Measurements from ENCODE around the gene CCDC71L. TPM values are rescaled to one million over a fixed set of nuclear protein-coding genes. Genes with fewer than 3 reads are reported as not detected.
A peak's percentile ranks its signal among the peaks of the same experiment; 100 is the strongest.

CCDC71L gene
- total and polyA plus RNA-seq, 2 of the 4 experiments (the other 2 are of a cell fraction), result 19.7 to 20.6 TPM

GRCh38 chr7:106668861-106669524, 8.0 kb upstream of the CCDC71L start:
- Histone ChIP-seq H3K9me1 (ENCODE audit: insufficient read depth, low read length) (no peaks in the 10 kb centered on the region), H4K91ac (ENCODE audit: insufficient read depth, low read depth, low read length) (no peak overlapping the region), H3K18ac (ENCODE audit: low read depth, low read length) (no peak overlapping the region), H2AK9ac (replicated peaks; ENCODE audit: low read depth, low read length, poor library complexity) (peak overlapping the region; percentile 25), H4K5ac (ENCODE audit: low read depth, low read length) (no peak overlapping the region), H3K23ac (ENCODE audit: low read depth, low read length) (no peak overlapping the region), H3K4me3 (ENCODE audit: insufficient read depth, low read depth, low read length) (no peak overlapping the region), H3K4ac (ENCODE audit: low read depth, low read length) (no peak overlapping the region), H4K8ac (ENCODE audit: low read depth in 2 of 2, low read length in 2 of 2) (no peak overlapping the region), H2AFZ (replicated peaks; ENCODE audit: low read length, poor library complexity) (no peak overlapping the region), H3K79me1 (ENCODE audit: low read depth in 1 of 2, low read length in 2 of 2) (peaks cover 0 to 3% of the 10 kb centered on the region in 2 experiments; a peak in 1 of 4 replicates), H3K4me2 (ENCODE audit: low read depth, low read length) (no peak overlapping the region), H3K27ac (ENCODE audit: insufficient read depth, low read length) (no peak overlapping the region), H2BK20ac (ENCODE audit: low read depth, low read length) (no peak overlapping the region), H4K20me1 (ENCODE audit: insufficient read depth, low read length) (no peaks in the 10 kb centered on the region), H2AK5ac (ENCODE audit: low read depth, low read length) (0 out of 2 replicates have a peak overlapping the region, but pooled peaks have one; percentile 16), H3K4me1 (ENCODE audit: control insufficient read depth, insufficient read depth, low read length) (no peaks in the 10 kb centered on the region), H3K36me3 (ENCODE audit: control insufficient read depth, insufficient read depth, low read length) (no peaks in the 10 kb centered on the region), H2BK5ac (ENCODE audit: low read depth, low read length, poor library complexity, severe bottlenecking) (no peak overlapping the region), H3K14ac (replicated peaks; ENCODE audit: low read depth, low read length) (no peak overlapping the region), H3K9me3 (ENCODE audit: control insufficient read depth, insufficient read depth, low read length) (no peaks in the 10 kb centered on the region), H2BK15ac (ENCODE audit: low read depth, low read length) (no peak overlapping the region), H2BK120ac (ENCODE audit: low read depth, low read length) (no peak overlapping the region), H3K9ac (ENCODE audit: low read depth, low read length) (no peak overlapping the region), H3K56ac (ENCODE audit: extremely low read depth, insufficient read depth, low read length) (no peak overlapping the region), H3K27me3 (ENCODE audit: control insufficient read depth, insufficient read depth, low read length) (no peaks in the 10 kb centered on the region)
- ChIA-PET POLR2A (ENCODE audit: unreplicated experiment) (no interaction called here), CTCF (no interaction called here)
- BruUV-seq (replicated peaks), result no TSS peak
- intact Hi-C loops (cut with micrococcal nuclease), result no loop called here
- dilution Hi-C loops (cut with HindIII; ENCODE audit: low sequenced_read_pairs, unreplicated experiment), result no loop called here
- TF ChIP-seq CTCF (conservative IDR thresholded peaks at IDR 0.05; ENCODE audit: low read depth, low read length), result no peak
- TF ChIP-seq USF2 (IDR thresholded peaks at IDR 0.05; ENCODE audit: low read depth, low read length), result no peak
- no peak for TF ChIP-seq MAFK (IDR thresholded peaks at IDR 0.05; ENCODE audit: low read depth, low read length)
- no peak for TF ChIP-seq MXI1 (IDR thresholded peaks at IDR 0.05; ENCODE audit: borderline replicate concordance, low read depth, low read length)
- in situ Hi-C loops (cut with MboI; ENCODE audit: low sequenced_read_pairs), result loop anchor here (10.0 kb wide), 1 partner anchor 486 kb away; no protein-coding TSS in a partner anchor
- WGBS, 2 experiments (ENCODE audit: extremely low coverage in 2 of 2, insufficient read length in 1 of 2), result 94% methylated on average over 2 of the region's 6 CpGs; no CpG with 5 or more reads in 1 of the 2 experiments
- no peak for ATAC-seq (ENCODE audit: low read depth)
- DNase-seq, result no peak

Data from IMR-90 (cell line).